Caco-2 (cell line): Measurements from ENCODE around the gene ARHGDIG. TPM values are rescaled to one million over a fixed set of nuclear protein-coding genes. Genes with fewer than 3 reads are reported as not detected.
A peak's percentile ranks its signal among the peaks of the same experiment; 100 is the strongest.
"Not testable (repeated sequence)": the region's sequence is repeated elsewhere in the genome, so short reads cannot be mapped to it uniquely, and the experiment has no call there.

Source experiments
- BruUV-seq: library from RNA; stranded (reverse); fragments of 400-500 nt; replicated peaks from 2 replicates; lab custom pipeline; 2021; lab: Mats Ljungman, UMichigan
- CTCF ChIA-PET: fragments of 300-600 bp; sonication (Branson Sonifier 250); formaldehyde crosslinking; loops from one replicate; lab custom pipeline; 2022; ENCODE audit warnings: antibody characterized with exemption; lab: Charles Lee
- POLR2A ChIA-PET: fragments of 300-600 bp; sonication (Branson Sonifier 250); formaldehyde crosslinking; loops from one replicate; lab custom pipeline; 2022; ENCODE audit warnings: antibody characterized with exemption; lab: Charles Lee
- DNase-seq, 2 experiments: peaks; one replicate each; pipeline versions ENCODE4 v3.0.0 to v3.0.0-alpha.2; 2020 to 2022
- H3K27me3 ChIP-seq: replicated peaks from 2 replicates; pipeline ENCODE4 v1.6.0; 2011; ENCODE audit warnings: low read length; ENCODE audit not compliant: control insufficient read depth, insufficient read depth
- H3K36me3 ChIP-seq: 2 replicates; pipeline ENCODE4 v1.5.1; 2011; ENCODE audit warnings: low read length; ENCODE audit not compliant: control insufficient read depth, insufficient read depth
- H3K4me1 ChIP-seq: fragments of 250-450 bp; sonication (Bioruptor Pico); 2 replicates; pipeline ENCODE4 v1.5.1; 2020; ENCODE audit warnings: mild to moderate bottlenecking
- H3K4me3 ChIP-seq: 2 replicates; pipeline ENCODE4 v1.5.1; 2011; ENCODE audit warnings: low read depth, mild to moderate bottlenecking, control low read depth, low read length
- H3K9me3 ChIP-seq: fragments of 250-450 bp; sonication (Bioruptor Pico); 2 replicates; pipeline ENCODE4 v1.5.1; 2020; ENCODE audit warnings: mild to moderate bottlenecking, moderate library complexity
- H3K27ac Mint-ChIP-seq: one replicate; pipeline ENCODE4 v1.8.0; 2022; ENCODE audit warnings: mixed read lengths; ENCODE audit not compliant: unreplicated experiment
- H3K27me3 Mint-ChIP-seq: one replicate; pipeline ENCODE4 v1.8.0; 2022; ENCODE audit warnings: mixed read lengths; ENCODE audit not compliant: insufficient read depth, unreplicated experiment
- H3K36me3 Mint-ChIP-seq: one replicate; pipeline ENCODE4 v1.8.0; 2022; ENCODE audit warnings: mild to moderate bottlenecking, mixed read lengths; ENCODE audit not compliant: insufficient read depth, unreplicated experiment
- H3K4me1 Mint-ChIP-seq: one replicate; pipeline ENCODE4 v1.8.0; 2022; ENCODE audit warnings: low read depth, mixed read lengths; ENCODE audit not compliant: unreplicated experiment
- H3K4me3 Mint-ChIP-seq: one replicate; pipeline ENCODE4 v1.8.0; 2022; ENCODE audit warnings: mild to moderate bottlenecking, moderate library complexity, mixed read lengths; ENCODE audit not compliant: unreplicated experiment
- H3K9me3 Mint-ChIP-seq: one replicate; pipeline ENCODE4 v1.8.0; 2022; ENCODE audit warnings: mixed read lengths; ENCODE audit not compliant: unreplicated experiment
- CTCF ChIP-seq, 2 experiments: fragments of 200-600 bp in 1 of 2; IDR thresholded peaks; 1 replicate in 1 of 2; 2 replicates in 1 of 2; pipeline versions ENCODE4 v1.5.1 to v1.8.0; 2011 to 2022; ENCODE audit warnings: antibody characterized with exemption in 1 of 2, control low read depth in 1 of 2, inconsistent platforms in 1 of 2, low read depth in 1 of 2, low read length in 1 of 2, mild to moderate bottlenecking in 1 of 2, moderate library complexity in 1 of 2; ENCODE audit not compliant: insufficient read depth in 1 of 2, severe bottlenecking in 1 of 2, unreplicated experiment in 1 of 2
- intact Hi-C: fragments of 100-400 bp; cut with micrococcal nuclease; formaldehyde crosslinking; loops from one replicate; pipeline ENCODE4 v1.10.0; 2022; ENCODE audit not compliant: unreplicated experiment
- total RNA-seq: library from RNA; stranded (reverse); gene quantifications from 2 replicates; pipeline ENCODE4 v1.2.3, GENCODE V29; 2022

The ARHGDIG gene
- total RNA-seq, 1 experiment from 2014 or later = 2.1 TPM

GRCh38 chr16:324451-325334 is 44.3 kb downstream of the ARHGDIG start:
- DNase-seq = no peak
- ChIA-PET CTCF (interaction anchor here (0.6 kb wide), 1 partner anchor 13 kb away, joined by 3 read pairs; no protein-coding TSS in a partner anchor), POLR2A (interaction anchor here (0.6 kb wide), 1 partner anchor 248 kb away, joined by 3 read pairs; no protein-coding TSS in a partner anchor)
- Mint-ChIP-seq H3K27me3 (no peaks in the 10 kb centered on the region), H3K36me3 (peaks cover 10% of the 10 kb centered on the region), H3K27ac (no peak overlapping the region), H3K9me3 (no peaks in the 10 kb centered on the region), H3K4me1 (no peaks in the 10 kb centered on the region), H3K4me3 (no peak overlapping the region)
- Histone ChIP-seq H3K27me3 (no peaks in the 10 kb centered on the region), H3K4me1 (no peaks in the 10 kb centered on the region), H3K36me3 (no peaks in the 10 kb centered on the region), H3K9me3 (no peaks in the 10 kb centered on the region), H3K4me3 (no peak overlapping the region)
- intact Hi-C loops = no loop called here
- no TSS peak for BruUV-seq
- TF ChIP-seq CTCF (IDR thresholded peaks at IDR 0.05; ENCODE audit: insufficient read depth in 1 of 2, low read depth in 1 of 2, low read length in 1 of 2, severe bottlenecking in 1 of 2, unreplicated experiment in 1 of 2) = no peak

- peaks cover 9% of the 10 kb centered on the region for H3K36me3 Mint-ChIP-seq
- no TSS peak for BruUV-seq
- intact Hi-C loops = no loop called here
- ChIA-PET CTCF (no interaction called here), POLR2A (interaction anchor here (0.6 kb wide), 1 partner anchor 249 kb away, joined by 3 read pairs; no protein-coding TSS in a partner anchor)
- Histone ChIP-seq H3K4me3 (no peak overlapping the region), H3K27me3 (no peaks in the 10 kb centered on the region), H3K36me3 (no peaks in the 10 kb centered on the region), H3K9me3 (no peaks in the 10 kb centered on the region), H3K4me1 (peaks cover 5% of the 10 kb centered on the region; the same call in 1 of the 2 replicates)
- H3K27ac Mint-ChIP-seq = no peak overlapping the region
- no peaks in the 10 kb centered on the region for H3K9me3 Mint-ChIP-seq
- DNase-seq = no peak
- TF ChIP-seq CTCF (IDR thresholded peaks at IDR 0.05; ENCODE audit: insufficient read depth in 1 of 2, low read depth in 1 of 2, low read length in 1 of 2, severe bottlenecking in 1 of 2, unreplicated experiment in 1 of 2) = no peak
- no peaks in the 10 kb centered on the region for H3K27me3 Mint-ChIP-seq
- H3K4me3 Mint-ChIP-seq = no peak overlapping the region
- peaks cover 5% of the 10 kb centered on the region for H3K4me1 Mint-ChIP-seq
These were observed 45.2 kb downstream of the ARHGDIG start for GRCh38 chr16:325375-326145.

- Histone ChIP-seq H3K9me3 (no peaks in the 10 kb centered on the region), H3K4me3 (no peak overlapping the region), H3K27me3 (no peaks in the 10 kb centered on the region), H3K36me3 (no peaks in the 10 kb centered on the region), H3K4me1 (peaks cover 42% of the 10 kb centered on the region)
- no TSS peak for BruUV-seq
- Mint-ChIP-seq H3K4me1 (peaks cover 22% of the 10 kb centered on the region), H3K27me3 (no peaks in the 10 kb centered on the region), H3K9me3 (no peaks in the 10 kb centered on the region), H3K36me3 (peaks cover 14% of the 10 kb centered on the region), H3K27ac (peak overlapping the region; percentile 91), H3K4me3 (no peak overlapping the region)
- POLR2A ChIA-PET = interaction anchor here (0.6 to 1.9 kb wide), 2 partner anchors 22 to 32 kb away, joined by 5 to 6 read pairs; no protein-coding TSS in a partner anchor
- DNase-seq = no peak
- CTCF ChIA-PET = interaction anchor here (1.8 kb wide), 1 partner anchor 22 kb away, joined by 5 read pairs; no protein-coding TSS in a partner anchor
- no peak for TF ChIP-seq CTCF (IDR thresholded peaks at IDR 0.05; ENCODE audit: insufficient read depth in 1 of 2, low read depth in 1 of 2, low read length in 1 of 2, severe bottlenecking in 1 of 2, unreplicated experiment in 1 of 2)
- intact Hi-C loops = no loop called here
These were observed 50.4 kb downstream of the ARHGDIG start for GRCh38 chr16:330741-331140.

GRCh38 chr16:331181-331814 is 50.9 kb downstream of the ARHGDIG start:
- H3K27ac Mint-ChIP-seq = peak overlapping the region; percentile 91
- peaks cover 15% of the 10 kb centered on the region for H3K36me3 Mint-ChIP-seq
- H3K4me3 ChIP-seq, H3K27me3 ChIP-seq, H3K36me3 ChIP-seq, H3K27me3 Mint-ChIP-seq, H3K9me3 Mint-ChIP-seq, DNase-seq, intact Hi-C loops, H3K9me3 ChIP-seq: not testable (repeated sequence)
- BruUV-seq = TSS peak; percentile 29
- peak overlapping the region; percentile 54 for H3K4me3 Mint-ChIP-seq
- CTCF ChIA-PET = interaction anchor here (0.6 to 1.8 kb wide), 2 partner anchors 22 to 31 kb away, joined by 5 read pairs; no protein-coding TSS in a partner anchor
- H3K4me1 Mint-ChIP-seq = peaks cover 24% of the 10 kb centered on the region
- peaks cover 42% of the 10 kb centered on the region for H3K4me1 ChIP-seq
- POLR2A ChIA-PET = interaction anchor here (0.6 to 1.9 kb wide), 2 partner anchors 22 to 32 kb away, joined by 5 to 6 read pairs; no protein-coding TSS in a partner anchor
